Kidney (tissue), 14 donors: ENCODE results near the gene RPL18. TPM values are rescaled to one million over a fixed set of nuclear protein-coding genes. Genes with fewer than 3 reads are reported as not detected.

ENCODE experiments used
- DNase-seq, 5 donors: peaks; one replicate each; pipeline ENCODE4 v3.0.0-alpha.2; 2013 to 2020
- FAIRE-seq: peaks from 2 replicates; lab custom pipeline; 2012; peaks lifted over from hg19 to GRCh38; lab: Jason Lieb, UNC
- H3K27ac ChIP-seq, 2 donors: one replicate each; pipeline ENCODE4 v1.7.0; 2013; ENCODE audit warnings: low read depth in 2 of 2, low read length in 2 of 2, inconsistent platforms in 1 of 2
- H3K27me3 ChIP-seq: one replicate; pipeline ENCODE4 v1.7.1; 2013; ENCODE audit warnings: low read length, inconsistent platforms; ENCODE audit not compliant: control insufficient read depth, insufficient read depth
- H3K36me3 ChIP-seq, 3 donors: one replicate each; pipeline versions ENCODE4 v1.7.0 to v1.7.1; 2013; ENCODE audit warnings: low read length in 3 of 3, control low read depth in 1 of 3, inconsistent platforms in 1 of 3; ENCODE audit not compliant: insufficient read depth in 3 of 3, control insufficient read depth in 2 of 3
- H3K4me1 ChIP-seq, 3 donors: one replicate each; pipeline versions ENCODE4 v1.7.0 to v1.7.1; 2013; ENCODE audit warnings: low read length in 3 of 3, inconsistent platforms in 1 of 3, low read depth in 1 of 3; ENCODE audit not compliant: control insufficient read depth in 2 of 3, insufficient read depth in 2 of 3
- H3K4me3 ChIP-seq, 3 donors: one replicate each; pipeline versions ENCODE4 v1.7.0 to v1.8.1; 2013; ENCODE audit warnings: low read length in 3 of 3, control low read depth in 1 of 3, inconsistent platforms in 1 of 3
- H3K9ac ChIP-seq, 3 donors: one replicate each; pipeline versions ENCODE4 v1.7.0 to v1.7.1; 2013; ENCODE audit warnings: low read length in 3 of 3, control low read depth in 1 of 3, inconsistent platforms in 1 of 3
- H3K9me3 ChIP-seq, 3 donors: one replicate each; pipeline versions ENCODE4 v1.7.0 to v1.7.1; 2013; ENCODE audit warnings: low read length in 3 of 3, control low read depth in 1 of 3, inconsistent platforms in 1 of 3; ENCODE audit not compliant: control insufficient read depth in 2 of 3, insufficient read depth in 1 of 3
- CTCF ChIP-seq: IDR thresholded peaks from 3 replicates; pipeline ENCODE4 v1.5.1; 2012; ENCODE audit warnings: mild to moderate bottlenecking, moderate library complexity, borderline replicate concordance; ENCODE audit not compliant: insufficient read depth; ENCODE audit errors: extremely low read depth
- intact Hi-C: fragments of 100-400 bp; cut with DNase I; formaldehyde crosslinking; loops from one replicate; pipeline ENCODE4 v1.11.1; 2022
- polyA plus RNA-seq: library from polyadenylated mRNA; stranded (reverse); fragments of 350-450 nt; fragmentation: Illumina TruSeq; extraction: RNeasy Lipid Tissue Mini Kit (QIAGEN cat#74804); gene quantifications from one replicate; pipeline ENCODE4 v1.2.3, GENCODE V29; 2014; ENCODE audit warnings: low read depth, low replicate concordance; ENCODE audit not compliant: insufficient read depth
- total RNA-seq: library from RNA; stranded (reverse); fragmentation: NEBNext Ultra II Directional; extraction: Animal tissue kit (Norgen Biotek cat#: 25700); gene quantifications from one replicate; pipeline ENCODE4 v1.2.1, GENCODE V29; 2021
- donor health status: control.
- donor health status: control.
- donor health status: control.
- donor health status: control.
- donor health status: control.
- donor health status: DM: yes; HTN: yes; CAD: no.
- donor health status: Normal renal cell carcinoma (clear cell type).

RPL18 gene
- total and polyA plus RNA-seq, 2 donors from 2014 or later, result 986 to 1,596 TPM

GRCh38 chr19:48634424-48635262 lies 15.7 kb upstream of the RPL18 start:
- TF ChIP-seq CTCF, result no peak
- Histone ChIP-seq H3K36me3 (peaks cover 0 to 6% (median 5%) of the 10 kb centered on the region in 3 donors), H3K4me1 (peaks cover 8 to 36% (median 34%) of the 10 kb centered on the region in 3 donors), H3K4me3 (peak overlapping the region; percentile 42 to 69 (median 63)), H3K9me3 (no peaks in the 10 kb centered on the region), H3K27me3 (no peaks in the 10 kb centered on the region), H3K27ac (peak overlapping the region; percentile 98 to 99), H3K9ac (peak overlapping the region in 2 of 3 donors; percentile 87 to 97)
- no peak for FAIRE-seq
- intact Hi-C loops, result no loop called here
- DNase-seq, result peak; percentile 97 to 99 (median 98)

GRCh38 chr19:48634036-48634342 lies 15.0 kb upstream of the RPL18 start:
- peak overlapping the region in 2 of 3 donors; percentile 87 to 97 for H3K9ac ChIP-seq
- FAIRE-seq, result no peak
- H3K36me3 ChIP-seq, result peaks cover 0 to 6% (median 5%) of the 10 kb centered on the region in 3 donors
- no peaks in the 10 kb centered on the region for H3K9me3 ChIP-seq
- no peak for TF ChIP-seq CTCF
- H3K27ac ChIP-seq, result peak overlapping the region; percentile 78 to 98
- intact Hi-C loops, result no loop called here
- H3K4me3 ChIP-seq, result peak overlapping the region; percentile 42 to 69 (median 63)
- DNase-seq, result no peak
- H3K27me3 ChIP-seq, result no peaks in the 10 kb centered on the region
- peaks cover 8 to 36% (median 34%) of the 10 kb centered on the region in 3 donors for H3K4me1 ChIP-seq

- H3K27ac ChIP-seq, result peak overlapping the region; percentile 78 to 98
- H3K4me3 ChIP-seq, result peak overlapping the region in 1 of 3 donors; percentile 63
- no peaks in the 10 kb centered on the region for H3K27me3 ChIP-seq
- peaks cover 5 to 30% (median 30%) of the 10 kb centered on the region in 3 donors for H3K4me1 ChIP-seq
- intact Hi-C loops, result no loop called here
- no peaks in the 10 kb centered on the region for H3K9me3 ChIP-seq
- TF ChIP-seq CTCF, result no peak
- no peak for FAIRE-seq
- peaks cover 0 to 6% (median 5%) of the 10 kb centered on the region in 3 donors for H3K36me3 ChIP-seq
- DNase-seq, result peak in 2 of 5 donors; percentile 77 to 84
- H3K9ac ChIP-seq, result peak overlapping the region in 2 of 3 donors; percentile 87 to 97
Measured at GRCh38 chr19:48633148-48634035, 14.4 kb upstream of the RPL18 start.
